Kidney (tissue), 14 donors: ENCODE results near the gene URGCP. TPM values are rescaled to one million over a fixed set of nuclear protein-coding genes. Genes with fewer than 3 reads are reported as not detected.

ENCODE experiments used
- DNase-seq, 5 donors: peaks; one replicate each; pipeline ENCODE4 v3.0.0-alpha.2; 2013 to 2020
- FAIRE-seq: peaks from 2 replicates; lab custom pipeline; 2012; peaks lifted over from hg19 to GRCh38; lab: Jason Lieb, UNC
- H3K27ac ChIP-seq, 2 donors: one replicate each; pipeline ENCODE4 v1.7.0; 2013; ENCODE audit warnings: low read depth in 2 of 2, low read length in 2 of 2, inconsistent platforms in 1 of 2
- H3K27me3 ChIP-seq: one replicate; pipeline ENCODE4 v1.7.1; 2013; ENCODE audit warnings: low read length, inconsistent platforms; ENCODE audit not compliant: control insufficient read depth, insufficient read depth
- H3K36me3 ChIP-seq, 3 donors: one replicate each; pipeline versions ENCODE4 v1.7.0 to v1.7.1; 2013; ENCODE audit warnings: low read length in 3 of 3, control low read depth in 1 of 3, inconsistent platforms in 1 of 3; ENCODE audit not compliant: insufficient read depth in 3 of 3, control insufficient read depth in 2 of 3
- H3K4me1 ChIP-seq, 3 donors: one replicate each; pipeline versions ENCODE4 v1.7.0 to v1.7.1; 2013; ENCODE audit warnings: low read length in 3 of 3, inconsistent platforms in 1 of 3, low read depth in 1 of 3; ENCODE audit not compliant: control insufficient read depth in 2 of 3, insufficient read depth in 2 of 3
- H3K4me3 ChIP-seq, 3 donors: one replicate each; pipeline versions ENCODE4 v1.7.0 to v1.8.1; 2013; ENCODE audit warnings: low read length in 3 of 3, control low read depth in 1 of 3, inconsistent platforms in 1 of 3
- H3K9ac ChIP-seq, 3 donors: one replicate each; pipeline versions ENCODE4 v1.7.0 to v1.7.1; 2013; ENCODE audit warnings: low read length in 3 of 3, control low read depth in 1 of 3, inconsistent platforms in 1 of 3
- H3K9me3 ChIP-seq, 3 donors: one replicate each; pipeline versions ENCODE4 v1.7.0 to v1.7.1; 2013; ENCODE audit warnings: low read length in 3 of 3, control low read depth in 1 of 3, inconsistent platforms in 1 of 3; ENCODE audit not compliant: control insufficient read depth in 2 of 3, insufficient read depth in 1 of 3
- CTCF ChIP-seq: IDR thresholded peaks from 3 replicates; pipeline ENCODE4 v1.5.1; 2012; ENCODE audit warnings: mild to moderate bottlenecking, moderate library complexity, borderline replicate concordance; ENCODE audit not compliant: insufficient read depth; ENCODE audit errors: extremely low read depth
- intact Hi-C: fragments of 100-400 bp; cut with DNase I; formaldehyde crosslinking; loops from one replicate; pipeline ENCODE4 v1.11.1; 2022
- polyA plus RNA-seq: library from polyadenylated mRNA; stranded (reverse); fragments of 350-450 nt; fragmentation: Illumina TruSeq; extraction: RNeasy Lipid Tissue Mini Kit (QIAGEN cat#74804); gene quantifications from one replicate; pipeline ENCODE4 v1.2.3, GENCODE V29; 2014; ENCODE audit warnings: low read depth, low replicate concordance; ENCODE audit not compliant: insufficient read depth
- total RNA-seq: library from RNA; stranded (reverse); fragmentation: NEBNext Ultra II Directional; extraction: Animal tissue kit (Norgen Biotek cat#: 25700); gene quantifications from one replicate; pipeline ENCODE4 v1.2.1, GENCODE V29; 2021
- donor health status: control.
- donor health status: control.
- donor health status: control.
- donor health status: control.
- donor health status: control.
- donor health status: DM: yes; HTN: yes; CAD: no.
- donor health status: Normal renal cell carcinoma (clear cell type).

The URGCP gene
- total and polyA plus RNA-seq, 2 donors from 2014 or later: 32.9 to 41.0 TPM

- H3K4me3 ChIP-seq: no peak overlapping the region
- FAIRE-seq (no peak), DNase-seq (no peak)
- peaks cover 0 to 8% (median 6%) of the 10 kb centered on the region in 3 donors for H3K36me3 ChIP-seq
- no peak overlapping the region for H3K9ac ChIP-seq
- intact Hi-C loops: no loop called here
- H3K9me3 ChIP-seq: no peaks in the 10 kb centered on the region
- H3K27ac ChIP-seq: no peak overlapping the region
- no peak for TF ChIP-seq CTCF
- peaks cover 0 to 2% (median 0%) of the 10 kb centered on the region in 3 donors for H3K4me1 ChIP-seq
- H3K27me3 ChIP-seq: no peaks in the 10 kb centered on the region
Observed at GRCh38 chr7:43890468-43890867, 15.9 kb downstream of the URGCP start.

GRCh38 chr7:43888993-43889945 is 17.1 kb downstream of the URGCP start:
- intact Hi-C loops: no loop called here
- no peak for TF ChIP-seq CTCF
- no peak for FAIRE-seq

GRCh38 chr7:43884617-43885016 is 21.8 kb downstream of the URGCP start:
- TF ChIP-seq CTCF: no peak
- no peak overlapping the region for H3K4me3 ChIP-seq
- intact Hi-C loops: no loop called here
- no peaks in the 10 kb centered on the region for H3K27me3 ChIP-seq
- H3K4me1 ChIP-seq: peaks cover 0 to 2% (median 0%) of the 10 kb centered on the region in 3 donors
- H3K9me3 ChIP-seq: no peaks in the 10 kb centered on the region
- peaks cover 3 to 33% (median 29%) of the 10 kb centered on the region in 3 donors for H3K36me3 ChIP-seq
- FAIRE-seq: no peak
- H3K9ac ChIP-seq: no peak overlapping the region
- DNase-seq: no peak
- no peak overlapping the region for H3K27ac ChIP-seq

More at GRCh38 chr7:43888993-43889945, 17.1 kb downstream of the URGCP start:
- Histone ChIP-seq H3K9me3 (no peaks in the 10 kb centered on the region), H3K4me3 (no peak overlapping the region), H3K27ac (no peak overlapping the region), H3K9ac (no peak overlapping the region), H3K27me3 (no peaks in the 10 kb centered on the region), H3K4me1 (peaks cover 0 to 2% (median 0%) of the 10 kb centered on the region in 3 donors), H3K36me3 (peaks cover 0 to 9% (median 8%) of the 10 kb centered on the region in 3 donors)
- no peak for DNase-seq
